ENCODE measurements around the gene SGCD.

GRCh38 chr5:156310115-156310514 lies 16.8 kb upstream of the SGCD start:
- TF ChIP-seq POLR2A (IDR thresholded peaks at IDR 0.05) = no peak
- no peak for TF ChIP-seq CTCF (IDR thresholded peaks at IDR 0.05)
- no peak for TF ChIP-seq EP300 (IDR thresholded peaks at IDR 0.05)
